ENCODE data around the gene CLDN7.

- TF ChIP-seq, protein P1, sequence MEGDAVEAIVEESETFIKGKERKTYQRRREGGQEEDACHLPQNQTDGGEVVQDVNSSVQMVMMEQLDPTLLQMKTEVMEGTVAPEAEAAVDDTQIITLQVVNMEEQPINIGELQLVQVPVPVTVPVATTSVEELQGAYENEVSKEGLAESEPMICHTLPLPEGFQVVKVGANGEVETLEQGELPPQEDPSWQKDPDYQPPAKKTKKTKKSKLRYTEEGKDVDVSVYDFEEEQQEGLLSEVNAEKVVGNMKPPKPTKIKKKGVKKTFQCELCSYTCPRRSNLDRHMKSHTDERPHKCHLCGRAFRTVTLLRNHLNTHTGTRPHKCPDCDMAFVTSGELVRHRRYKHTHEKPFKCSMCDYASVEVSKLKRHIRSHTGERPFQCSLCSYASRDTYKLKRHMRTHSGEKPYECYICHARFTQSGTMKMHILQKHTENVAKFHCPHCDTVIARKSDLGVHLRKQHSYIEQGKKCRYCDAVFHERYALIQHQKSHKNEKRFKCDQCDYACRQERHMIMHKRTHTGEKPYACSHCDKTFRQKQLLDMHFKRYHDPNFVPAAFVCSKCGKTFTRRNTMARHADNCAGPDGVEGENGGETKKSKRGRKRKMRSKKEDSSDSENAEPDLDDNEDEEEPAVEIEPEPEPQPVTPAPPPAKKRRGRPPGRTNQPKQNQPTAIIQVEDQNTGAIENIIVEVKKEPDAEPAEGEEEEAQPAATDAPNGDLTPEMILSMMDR (IDR thresholded peaks at IDR 0.05), result no peak
- TF ChIP-seq POLR2A (IDR thresholded peaks at IDR 0.05), result no peak
These were observed 38.9 kb downstream of the CLDN7 start for GRCh38 chr17:7223375-7223774.

Measured in thyroid gland (tissue), 4 donors.